RWPE2 (cell line): Measurements from ENCODE around the gene RFK.
A peak's percentile ranks its signal among the peaks of the same experiment; 100 is the strongest.

Experiments used
- ATAC-seq: fragments of 200-7000 bp; cut with Tn5 transposase; 3 replicates; pipeline ENCODE4 v1.9.1; 2021; ENCODE audit warnings: low read depth
- DNase-seq: peaks from one replicate; pipeline ENCODE4 v3.0.0-alpha.2; 2020; ENCODE audit warnings: low spot score
- H3K27ac ChIP-seq: fragments of 450-650 bp; 2 replicates; pipeline ENCODE4 v1.5.1; 2017; ENCODE audit warnings: mild to moderate bottlenecking; ENCODE audit not compliant: poor library complexity, severe bottlenecking
- H3K27me3 ChIP-seq: fragments of 250-450 bp; sonication (Bioruptor Pico); 2 replicates; pipeline ENCODE4 v1.5.1; 2021; ENCODE audit warnings: mild to moderate bottlenecking, moderate library complexity; ENCODE audit not compliant: insufficient read depth, poor library complexity, severe bottlenecking
- H3K36me3 ChIP-seq: fragments of 250-450 bp; sonication (Bioruptor Pico); 2 replicates; pipeline ENCODE4 v1.5.1; 2020; ENCODE audit warnings: low read depth, mild to moderate bottlenecking, moderate library complexity
- H3K4me1 ChIP-seq: fragments of 250-450 bp; sonication (Bioruptor Pico); 2 replicates; pipeline ENCODE4 v1.5.1; 2021; ENCODE audit warnings: mild to moderate bottlenecking, moderate library complexity; ENCODE audit not compliant: insufficient read depth, poor library complexity, severe bottlenecking
- H3K4me3 ChIP-seq: fragments of 250-450 bp; sonication (Bioruptor Pico); 2 replicates; pipeline ENCODE4 v1.5.1; 2021; ENCODE audit warnings: mild to moderate bottlenecking, moderate library complexity; ENCODE audit not compliant: severe bottlenecking
- H3K9me3 ChIP-seq: fragments of 250-450 bp; sonication (Bioruptor Pico); 2 replicates; pipeline ENCODE4 v1.5.1; 2021; ENCODE audit warnings: mild to moderate bottlenecking, moderate library complexity; ENCODE audit not compliant: severe bottlenecking
- CTCF ChIP-seq: fragments of 450-650 bp; IDR thresholded peaks from one replicate; pipeline ENCODE4 v1.5.1; 2017; ENCODE audit warnings: mild to moderate bottlenecking, moderate library complexity; ENCODE audit not compliant: poor library complexity, severe bottlenecking

The RFK gene

GRCh38 chr9:76372336-76372735 lies 21.9 kb downstream of the RFK start:
- TF ChIP-seq CTCF, result no peak

GRCh38 chr9:76371901-76372300 lies 22.3 kb downstream of the RFK start:
- no peaks in the 10 kb centered on the region for H3K9me3 ChIP-seq
- H3K36me3 ChIP-seq, result no peaks in the 10 kb centered on the region
- DNase-seq, result no peak
- peak; percentile 76 for ATAC-seq
- H3K27ac ChIP-seq, result peak overlapping the region; percentile 48
- no peak overlapping the region for H3K4me3 ChIP-seq
- TF ChIP-seq CTCF, result no peak
- H3K4me1 ChIP-seq, result peaks cover 37% of the 10 kb centered on the region
- H3K27me3 ChIP-seq, result no peaks in the 10 kb centered on the region

More at GRCh38 chr9:76372336-76372735, 21.9 kb downstream of the RFK start:
- Histone ChIP-seq H3K4me3 (no peak overlapping the region), H3K9me3 (no peaks in the 10 kb centered on the region), H3K36me3 (no peaks in the 10 kb centered on the region), H3K4me1 (peaks cover 37% of the 10 kb centered on the region), H3K27me3 (no peaks in the 10 kb centered on the region), H3K27ac (peak overlapping the region; percentile 48)
- DNase-seq, result no peak
- no peak for ATAC-seq

GRCh38 chr9:76370396-76371023 lies 23.7 kb downstream of the RFK start:
- no peaks in the 10 kb centered on the region for H3K27me3 ChIP-seq
- H3K27ac ChIP-seq, result no peak overlapping the region
- H3K9me3 ChIP-seq, result no peaks in the 10 kb centered on the region
- ATAC-seq (no peak), DNase-seq (no peak)
- no peak overlapping the region for H3K4me3 ChIP-seq
- peaks cover 35% of the 10 kb centered on the region for H3K4me1 ChIP-seq
- no peak for TF ChIP-seq CTCF
- H3K36me3 ChIP-seq, result no peaks in the 10 kb centered on the region

GRCh38 chr9:76369583-76369982 lies 24.6 kb downstream of the RFK start:
- Histone ChIP-seq H3K4me1 (peaks cover 34% of the 10 kb centered on the region), H3K9me3 (no peaks in the 10 kb centered on the region), H3K36me3 (no peaks in the 10 kb centered on the region), H3K27me3 (no peaks in the 10 kb centered on the region), H3K27ac (peak overlapping the region; percentile 8), H3K4me3 (no peak overlapping the region)
- TF ChIP-seq CTCF, result no peak
- ATAC-seq, result peak; percentile 36
- no peak for DNase-seq

GRCh38 chr9:76366275-76366674 lies 28.0 kb downstream of the RFK start:
- no peak overlapping the region for H3K27ac ChIP-seq

More at GRCh38 chr9:76366275-76366674, 28.0 kb downstream of the RFK start:
- peaks cover 15% of the 10 kb centered on the region for H3K4me1 ChIP-seq
- TF ChIP-seq CTCF, result no peak
- H3K9me3 ChIP-seq, result no peaks in the 10 kb centered on the region
- H3K36me3 ChIP-seq, result no peaks in the 10 kb centered on the region
- no peak for ATAC-seq
- no peak for DNase-seq
- H3K4me3 ChIP-seq, result no peak overlapping the region
- no peaks in the 10 kb centered on the region for H3K27me3 ChIP-seq
